ENCODE measurements around the gene KLK11.

Gene KLK11

DNA sequence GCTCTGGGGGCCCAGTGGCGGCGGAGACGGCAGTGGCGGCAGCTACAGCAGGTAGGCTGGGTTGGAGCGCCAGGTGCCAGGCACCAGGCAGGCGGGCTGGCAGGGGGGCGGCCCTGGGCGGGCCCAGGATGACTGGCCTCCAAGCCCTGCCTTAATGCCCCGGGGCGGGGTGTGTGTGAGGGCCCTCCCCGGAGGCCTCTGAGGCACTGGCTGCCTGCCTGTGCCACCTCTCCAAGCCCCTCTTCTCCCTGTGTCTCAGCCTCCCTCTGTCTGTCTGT lies at the start of gene KLK11:
Gene KLK11 (minus strand): TSS at position 63 of the 278 bp plus-strand sequence. CDS start 985 bp downstream, outside the sequence.
- no peak for DNase-seq

DNA sequence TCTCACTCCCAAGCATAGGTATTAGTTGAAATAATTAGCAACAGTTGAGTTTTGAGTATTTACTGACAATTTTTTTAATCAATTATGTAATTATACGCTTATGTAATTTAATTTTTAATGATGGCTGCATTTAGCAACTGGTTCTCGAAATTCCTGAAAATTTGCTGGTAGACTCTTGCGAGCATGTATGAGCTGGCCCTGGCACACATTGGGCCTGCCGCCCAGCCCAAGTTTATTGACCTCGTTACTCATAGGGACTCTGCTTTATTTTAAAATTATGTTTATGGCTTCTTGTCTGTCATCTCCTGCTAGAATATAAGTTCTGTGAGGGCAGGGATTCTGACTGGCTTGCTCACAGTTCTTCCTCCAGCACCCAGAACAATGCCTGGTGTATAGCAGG lies 49.6 kb upstream of the KLK11 start:
- DNase-seq = no peak

DNA sequence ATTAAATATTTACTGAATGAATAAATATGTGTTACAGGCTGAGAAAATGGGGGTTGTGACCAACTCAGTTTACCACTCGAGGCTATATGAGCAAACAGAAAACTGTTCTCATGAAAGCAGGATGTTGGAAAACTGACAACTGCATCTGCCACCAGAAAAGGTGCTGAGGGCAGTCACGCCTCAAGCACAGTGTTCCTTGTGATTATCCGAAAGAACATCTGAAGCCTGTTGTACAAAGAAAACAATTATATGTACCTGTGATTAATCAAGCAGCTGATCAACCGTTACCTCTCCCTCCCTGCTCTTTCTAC lies 44.6 kb upstream of the KLK11 start:
- no peak for DNase-seq

GRCh38 chr19:51070334-51071094 lies 44.1 kb upstream of the KLK11 start:
- DNase-seq = no peak

- no peak for DNase-seq
Measured at GRCh38 chr19:51066393-51067186, 40.2 kb upstream of the KLK11 start.

- no peak for DNase-seq
Measured at GRCh38 chr19:51065221-51065960, 39.0 kb upstream of the KLK11 start.

DNA sequence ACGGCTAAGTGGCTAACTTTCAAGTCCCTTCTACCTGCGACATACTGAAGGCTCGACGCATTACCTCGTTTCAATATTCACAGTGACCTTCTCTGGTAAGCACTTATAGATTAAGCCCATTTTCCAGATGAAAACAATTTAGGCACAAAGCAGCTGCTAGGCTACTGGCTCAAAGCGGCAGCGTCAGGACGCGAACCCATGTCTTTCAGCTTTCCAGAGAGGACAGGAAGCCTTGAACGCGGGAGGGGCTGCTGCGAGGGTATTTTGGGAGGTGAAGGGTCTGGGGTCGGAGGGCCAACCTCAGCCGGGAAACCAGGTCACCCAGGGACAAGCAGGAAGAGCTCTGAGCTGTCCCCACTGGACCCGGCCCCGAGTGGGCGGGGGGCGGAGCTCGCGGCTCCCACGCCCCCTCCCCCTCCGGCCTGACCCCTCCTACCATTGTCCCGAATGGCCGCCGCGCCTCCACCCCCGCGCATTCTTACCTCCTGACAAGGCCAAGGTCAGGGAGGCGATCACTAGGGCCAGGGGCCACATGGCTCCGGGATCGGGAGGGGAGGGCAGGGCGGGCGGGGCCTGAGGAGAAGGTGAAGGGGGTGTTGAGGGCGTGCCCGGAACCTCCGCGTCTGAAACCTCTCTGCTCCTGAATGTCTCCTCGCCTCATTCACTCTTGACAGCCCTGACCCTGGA lies 38.3 kb upstream of the KLK11 start, which contains the start of gene KLK13:
Gene KLK13 (minus strand): TSS at position 559 of the 687 bp plus-strand sequence. CDS start 25 bp downstream, at position 534.
- no peak for DNase-seq

GRCh38 chr19:51063664-51064063 lies 37.2 kb upstream of the KLK11 start:
- no peak for DNase-seq

DNA sequence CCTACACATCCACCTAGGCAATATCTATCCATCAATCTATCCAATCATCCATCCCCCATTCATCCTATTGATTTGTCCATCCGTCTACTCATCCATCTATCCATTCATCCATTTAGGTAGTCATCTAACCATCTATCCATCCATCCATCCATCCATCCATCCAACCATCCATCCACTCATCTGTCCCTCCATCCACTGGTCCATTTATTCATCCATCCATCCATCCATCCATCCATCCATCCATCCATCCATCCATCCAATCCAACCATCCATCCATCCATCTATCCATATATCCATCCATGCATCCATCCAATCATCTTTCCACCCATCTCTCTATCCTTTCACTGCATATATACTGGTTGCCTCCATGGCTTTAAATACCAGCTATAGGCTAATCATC lies 34.6 kb upstream of the KLK11 start:
- no peak for DNase-seq

- no peak for DNase-seq
Measured at GRCh38 chr19:51060336-51060735, 33.9 kb upstream of the KLK11 start.

- DNase-seq = no peak
Measured at GRCh38 chr19:51059715-51060114, 33.3 kb upstream of the KLK11 start.

DNA sequence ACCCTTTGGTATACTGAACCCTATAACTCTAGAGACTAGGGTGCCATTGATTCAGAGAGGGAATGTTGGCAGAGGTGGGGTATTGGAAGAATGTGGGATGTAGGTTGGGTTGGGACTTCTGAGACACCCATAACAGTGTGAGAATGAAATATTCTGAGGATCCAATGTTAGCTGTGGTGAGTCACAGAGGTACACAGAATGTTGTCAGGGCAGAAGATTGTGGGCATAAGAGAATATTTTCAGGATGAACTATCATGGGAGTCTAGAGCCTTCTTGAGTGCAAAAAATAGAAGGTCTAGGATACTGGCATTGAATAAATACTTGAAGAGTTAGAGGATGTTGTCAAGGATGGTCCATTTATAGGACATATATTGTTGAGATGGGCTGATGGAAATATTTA lies 29.4 kb upstream of the KLK11 start:
- DNase-seq = no peak

- no peak for DNase-seq
Measured at GRCh38 chr19:51047031-51047335, 20.6 kb upstream of the KLK11 start.

DNA sequence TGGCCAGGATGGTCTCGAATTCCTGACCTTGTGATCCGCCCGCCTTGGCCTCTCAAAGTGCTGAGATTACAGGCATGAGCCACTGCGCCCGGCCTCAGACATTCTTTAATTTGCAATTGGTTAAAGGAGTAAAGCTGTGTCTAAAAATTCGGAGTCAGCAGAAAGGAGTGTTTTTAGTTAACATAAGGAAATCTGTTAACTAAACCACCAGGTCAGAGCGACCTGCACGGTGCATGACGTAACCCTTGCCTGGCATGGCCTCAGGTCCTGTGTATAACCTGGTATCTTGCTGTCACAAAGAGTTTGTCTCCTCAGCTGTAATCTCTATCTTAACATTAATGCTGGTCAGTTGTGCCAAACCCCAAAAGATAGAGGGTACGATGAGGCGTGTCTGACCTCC lies 17.9 kb upstream of the KLK11 start:
- no peak for DNase-seq

DNA sequence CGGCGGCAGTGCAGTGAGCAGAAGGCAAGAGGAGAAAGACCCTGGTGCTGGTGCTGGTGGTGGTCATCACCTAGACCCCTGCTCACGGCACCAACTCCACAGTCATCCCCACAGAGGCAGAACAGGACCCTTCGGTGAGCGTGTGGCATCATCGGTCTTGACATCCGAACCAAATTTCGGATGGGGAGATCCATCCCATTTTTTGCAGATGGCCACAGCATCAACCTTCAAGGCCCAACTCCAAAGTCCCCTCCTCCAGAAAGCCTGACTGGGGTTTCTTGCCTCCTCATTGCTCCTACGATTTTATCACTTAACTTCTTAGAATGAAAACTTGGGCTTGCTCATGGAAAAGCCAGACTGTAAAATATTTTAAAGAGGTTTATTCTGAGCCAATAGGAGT lies 17.1 kb upstream of the KLK11 start:
- no peak for DNase-seq

GRCh38 chr19:51040151-51040550 lies 13.7 kb upstream of the KLK11 start:
- no peak for DNase-seq

- DNase-seq = no peak
Measured at GRCh38 chr19:51036519-51036918, 10.1 kb upstream of the KLK11 start.

DNA sequence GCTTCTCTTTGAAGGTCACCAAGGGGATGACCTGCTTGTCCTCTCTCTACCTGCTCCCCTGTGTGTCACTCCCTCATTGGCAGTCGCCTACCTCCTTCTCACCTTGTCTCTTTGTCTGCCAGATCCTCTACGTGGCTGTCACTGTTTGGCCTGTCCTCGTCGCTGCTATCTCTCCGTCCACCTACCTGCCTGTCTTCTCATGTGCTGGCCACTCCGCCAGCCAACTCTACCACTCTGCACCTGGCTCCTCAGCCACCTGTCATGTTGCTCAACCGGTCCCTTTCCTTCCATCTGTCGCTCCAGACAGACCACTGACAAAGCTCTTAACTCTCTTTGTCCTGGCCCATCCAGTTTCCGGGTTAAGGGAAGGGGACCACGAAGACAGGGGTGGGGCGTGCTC lies 8.3 kb upstream of the KLK11 start, which contains the start of gene KLK12:
Gene KLK12 (minus strand): TSS at position 299 of the 400 bp plus-strand sequence. CDS start 381 bp downstream, outside the sequence.
- DNase-seq = no peak

GRCh38 chr19:51031880-51032225 lies 5.4 kb upstream of the KLK11 start:
- no peak for DNase-seq

DNA sequence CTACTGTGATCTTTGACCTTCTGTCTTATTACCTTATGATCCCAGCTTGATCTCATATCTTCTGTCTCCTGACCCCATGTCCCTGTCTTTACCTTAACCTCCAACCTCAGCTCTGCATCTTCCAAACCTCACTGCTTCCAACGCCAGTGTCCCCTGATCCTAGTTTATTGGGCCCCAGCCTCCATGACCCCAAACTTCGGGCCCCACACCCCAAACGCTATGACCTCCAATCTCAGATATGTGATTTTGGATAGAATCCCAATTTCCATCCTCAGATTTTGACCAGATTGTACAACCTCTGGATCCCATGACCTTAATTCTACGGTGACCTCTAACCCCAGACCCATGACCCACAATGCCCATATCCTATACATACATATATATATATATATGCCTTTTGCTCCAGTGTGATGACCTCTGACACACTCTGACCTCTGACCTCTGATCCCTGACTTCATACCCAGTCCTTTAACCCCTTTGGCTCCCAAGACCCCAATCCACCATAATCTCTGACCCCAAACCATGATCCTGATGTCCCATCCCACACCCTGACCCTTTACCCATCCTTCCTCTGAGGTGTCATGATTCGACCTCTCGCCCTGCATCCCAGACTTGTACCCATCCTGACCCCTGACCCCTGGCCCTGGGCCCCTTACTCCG lies 4.9 kb upstream of the KLK11 start:
- no peak for DNase-seq

- DNase-seq = no peak
Measured at GRCh38 chr19:51030631-51031030, 4.2 kb upstream of the KLK11 start.

GRCh38 chr19:51029718-51030117 lies 3.3 kb upstream of the KLK11 start:
- no peak for DNase-seq

DNA sequence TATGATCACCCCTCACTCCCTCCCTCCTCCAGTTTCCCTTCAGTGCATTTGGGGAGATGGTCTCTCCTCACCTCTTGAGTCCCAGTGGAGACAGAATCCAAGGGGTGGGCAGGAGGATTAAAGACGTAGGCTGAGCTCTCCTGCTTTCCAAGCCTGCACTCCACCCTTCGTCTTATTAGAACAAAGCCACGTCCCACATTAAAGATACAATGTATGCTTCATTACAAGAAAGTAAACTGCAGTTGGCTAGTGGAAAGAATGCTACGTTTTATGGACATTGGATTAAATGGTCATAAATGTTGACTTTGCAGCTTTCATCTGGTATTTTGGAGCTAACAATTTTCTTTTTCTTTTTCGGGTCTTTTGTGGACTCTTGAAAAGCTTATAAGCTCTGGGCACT lies 1.5 kb upstream of the KLK11 start:
- no peak for DNase-seq

All from 8988T (cell line).